SHP77 treated with DMSO at 0.1 percent for 48 hours (cell line): ENCODE results near the gene TSNAX.
"Not testable (repeated sequence)": the region's sequence is repeated elsewhere in the genome, so short reads cannot be mapped to it uniquely, and the experiment has no call there.

Source experiments
- DNase-seq: peaks from one replicate; lab custom pipeline; 2025; lab: John Stamatoyannopoulos, UW

The TSNAX gene

GRCh38 chr1:231563247-231563646 lies 34.8 kb downstream of the TSNAX start:
- no peak for DNase-seq

- DNase-seq = no peak
Measured at GRCh38 chr1:231564373-231564772, 35.9 kb downstream of the TSNAX start.

GRCh38 chr1:231566496-231566895 lies 38.0 kb downstream of the TSNAX start:
- DNase-seq = no peak

GRCh38 chr1:231570262-231570661 lies 41.8 kb downstream of the TSNAX start:
- not testable (repeated sequence) for DNase-seq

- DNase-seq = no peak
Measured at GRCh38 chr1:231571904-231572303, 43.4 kb downstream of the TSNAX start.

- no peak for DNase-seq
Measured at GRCh38 chr1:231575472-231575871, 47.0 kb downstream of the TSNAX start.

- no peak for DNase-seq
Measured at GRCh38 chr1:231576804-231577718, 48.6 kb downstream of the TSNAX start.

- no peak for DNase-seq
Measured at GRCh38 chr1:231580874-231581273, 52.4 kb downstream of the TSNAX start.

GRCh38 chr1:231581859-231582258 lies 53.4 kb downstream of the TSNAX start:
- no peak for DNase-seq

- no peak for DNase-seq
Measured at GRCh38 chr1:231583376-231583775, 54.9 kb downstream of the TSNAX start.

- DNase-seq = no peak
Measured at GRCh38 chr1:231584117-231584516, 55.6 kb downstream of the TSNAX start.

- DNase-seq = no peak
Measured at GRCh38 chr1:231584921-231585320, 56.5 kb downstream of the TSNAX start.

GRCh38 chr1:231590453-231591198 lies 62.2 kb downstream of the TSNAX start:
- peak; percentile 43 for DNase-seq

- DNase-seq = peak; percentile 15
Measured at GRCh38 chr1:231591466-231591865, 63.0 kb downstream of the TSNAX start.

GRCh38 chr1:231592809-231593208 lies 64.3 kb downstream of the TSNAX start:
- no peak for DNase-seq

- not testable (repeated sequence) for DNase-seq
Measured at GRCh38 chr1:231593264-231593663, 64.8 kb downstream of the TSNAX start.

GRCh38 chr1:231594123-231594522 lies 65.7 kb downstream of the TSNAX start:
- DNase-seq = no peak

- no peak for DNase-seq
Measured at GRCh38 chr1:231594749-231595148, 66.3 kb downstream of the TSNAX start.

GRCh38 chr1:231596337-231596791 lies 67.9 kb downstream of the TSNAX start:
- no peak for DNase-seq

GRCh38 chr1:231597971-231598370 lies 69.5 kb downstream of the TSNAX start:
- DNase-seq = no peak

- no peak for DNase-seq
Measured at GRCh38 chr1:231600458-231600976, 72.0 kb downstream of the TSNAX start.

- no peak for DNase-seq
Measured at GRCh38 chr1:231601824-231602672, 73.6 kb downstream of the TSNAX start.
